ENCODE data around the gene BCL6.
"Not testable (repeated sequence)": the region's sequence is repeated elsewhere in the genome, so short reads cannot be mapped to it uniquely, and the experiment has no call there.

Gene BCL6

GRCh38 chr3:187684880-187685279 lies 60.4 kb downstream of the BCL6 start:
- Histone ChIP-seq H3K4me1 (no peaks in the 10 kb centered on the region), H3K9me3 (no peaks in the 10 kb centered on the region), H3K27me3 (ENCODE audit: low read depth) (peaks cover 5% of the 10 kb centered on the region), H3K4me3 (no peak overlapping the region), H3K36me3 (replicated peaks) (no peaks in the 10 kb centered on the region)
- in situ Hi-C loops (cut with MboI; ENCODE audit: low sequenced_read_pairs): loop anchor here (5.0 to 25.0 kb wide), 2 partner anchors 368 to 848 kb away; partner anchors contain the start of gene ADIPOQ
- no peak for DNase-seq (ENCODE audit: low spot score in 2 of 2)

- no peaks in the 10 kb centered on the region for H3K9me3 ChIP-seq
- in situ Hi-C loops (cut with MboI; ENCODE audit: low sequenced_read_pairs): loop anchor here (5.0 to 25.0 kb wide), 2 partner anchors 367 to 847 kb away; partner anchors contain the start of gene ADIPOQ
- no peaks in the 10 kb centered on the region for H3K36me3 ChIP-seq (replicated peaks)
- H3K4me3 ChIP-seq: no peak overlapping the region
- DNase-seq (ENCODE audit: low spot score in 2 of 2): no peak
- H3K27me3 ChIP-seq (ENCODE audit: low read depth): peaks cover 5% of the 10 kb centered on the region
- no peaks in the 10 kb centered on the region for H3K4me1 ChIP-seq
Observed at GRCh38 chr3:187684444-187684843, 60.8 kb downstream of the BCL6 start.

- not testable (repeated sequence) for H3K9me3 ChIP-seq
- in situ Hi-C loops (cut with MboI; ENCODE audit: low sequenced_read_pairs): loop anchor here (5.0 to 25.0 kb wide), 2 partner anchors 364 to 844 kb away; partner anchors contain the start of gene ADIPOQ
Observed at GRCh38 chr3:187681756-187682155, 63.5 kb downstream of the BCL6 start.

GRCh38 chr3:187679638-187680396 lies 65.5 kb downstream of the BCL6 start:
- in situ Hi-C loops (cut with MboI; ENCODE audit: low sequenced_read_pairs): loop anchor here (5.0 to 25.0 kb wide), 3 partner anchors 363 to 843 kb away; partner anchors contain the start of gene ADIPOQ
- H3K36me3 ChIP-seq (replicated peaks): no peaks in the 10 kb centered on the region
- H3K4me1 ChIP-seq: no peaks in the 10 kb centered on the region
- H3K27me3 ChIP-seq (ENCODE audit: low read depth): peaks cover 5% of the 10 kb centered on the region
- DNase-seq (ENCODE audit: low spot score in 2 of 2): peak; percentile 76 to 89
- no peak overlapping the region for H3K4me3 ChIP-seq
- H3K9me3 ChIP-seq: no peaks in the 10 kb centered on the region

More at GRCh38 chr3:187681756-187682155, 63.5 kb downstream of the BCL6 start:
- not testable (repeated sequence) for H3K36me3 ChIP-seq (replicated peaks); H3K27me3 ChIP-seq (ENCODE audit: low read depth); H3K4me3 ChIP-seq; H3K4me1 ChIP-seq; DNase-seq (ENCODE audit: low spot score in 2 of 2)

GRCh38 chr3:187678726-187679268 lies 66.5 kb downstream of the BCL6 start:
- H3K9me3 ChIP-seq: no peaks in the 10 kb centered on the region
- no peaks in the 10 kb centered on the region for H3K4me1 ChIP-seq
- no peak overlapping the region for H3K4me3 ChIP-seq
- DNase-seq (ENCODE audit: low spot score in 2 of 2): peak; percentile 58 to 75
- peaks cover 5% of the 10 kb centered on the region; the same call in 1 of the 2 replicates for H3K27me3 ChIP-seq (ENCODE audit: low read depth)
- in situ Hi-C loops (cut with MboI; ENCODE audit: low sequenced_read_pairs): loop anchor here (10.0 to 25.0 kb wide), 2 partner anchors 454 to 841 kb away; partner anchors contain the start of gene ADIPOQ
- no peaks in the 10 kb centered on the region for H3K36me3 ChIP-seq (replicated peaks)

- no peaks in the 10 kb centered on the region for H3K9me3 ChIP-seq
- peaks cover 5% of the 10 kb centered on the region; the same call in 1 of the 2 replicates for H3K27me3 ChIP-seq (ENCODE audit: low read depth)
- H3K4me1 ChIP-seq: no peaks in the 10 kb centered on the region
- in situ Hi-C loops (cut with MboI; ENCODE audit: low sequenced_read_pairs): loop anchor here (10.0 to 25.0 kb wide), 2 partner anchors 453 to 840 kb away; partner anchors contain the start of gene ADIPOQ
- H3K4me3 ChIP-seq: no peak overlapping the region
- no peak for DNase-seq (ENCODE audit: low spot score in 2 of 2)
- H3K36me3 ChIP-seq (replicated peaks): no peaks in the 10 kb centered on the region
Observed at GRCh38 chr3:187677604-187678003, 67.7 kb downstream of the BCL6 start.

- no peaks in the 10 kb centered on the region for H3K9me3 ChIP-seq
- peaks cover 13% of the 10 kb centered on the region for H3K27me3 ChIP-seq (ENCODE audit: low read depth)
- in situ Hi-C loops (cut with MboI; ENCODE audit: low sequenced_read_pairs): loop anchor here (10.0 kb wide), 1 partner anchor 448 kb away; no protein-coding TSS in a partner anchor
- H3K4me3 ChIP-seq: no peak overlapping the region
- H3K36me3 ChIP-seq (replicated peaks): no peaks in the 10 kb centered on the region
- H3K4me1 ChIP-seq: no peaks in the 10 kb centered on the region
- no peak for DNase-seq (ENCODE audit: low spot score in 2 of 2)
Observed at GRCh38 chr3:187673012-187673411, 72.3 kb downstream of the BCL6 start.
